HG02852 (cell line): Measurements from ENCODE around the gene RYR3.

ENCODE experiments used
- ATAC-seq: cut with Tn5 transposase; IDR thresholded peaks from one replicate; pipeline ENCODE4 v1.9.1; 2021; ENCODE audit warnings: mild to moderate bottlenecking, moderate library complexity; ENCODE audit not compliant: unreplicated experiment

RYR3 gene

GRCh38 chr15:33310481-33311311 lies at the start of gene RYR3:
Gene RYR3, plus strand, starts transcription at chr15:33310967. Its CDS starts 79 bp downstream, at chr15:33311046.
- no peak for ATAC-seq

GRCh38 chr15:33262306-33262705 lies 48.5 kb upstream of the RYR3 start:
- ATAC-seq, result no peak

GRCh38 chr15:33277689-33278088 lies 33.1 kb upstream of the RYR3 start:
- ATAC-seq, result no peak

GRCh38 chr15:33278816-33279612 lies 31.8 kb upstream of the RYR3 start:
- ATAC-seq, result no peak

GRCh38 chr15:33279613-33280205 lies 31.1 kb upstream of the RYR3 start:
- ATAC-seq, result no peak

GRCh38 chr15:33282226-33283020 lies 28.3 kb upstream of the RYR3 start:
- no peak for ATAC-seq

GRCh38 chr15:33283576-33283975 lies 27.2 kb upstream of the RYR3 start:
- ATAC-seq, result no peak

GRCh38 chr15:33284336-33284735 lies 26.4 kb upstream of the RYR3 start:
- ATAC-seq, result no peak

GRCh38 chr15:33292717-33293307 lies 18.0 kb upstream of the RYR3 start:
- no peak for ATAC-seq

- ATAC-seq, result no peak
Observed at GRCh38 chr15:33293713-33294334, 16.9 kb upstream of the RYR3 start.

GRCh38 chr15:33296050-33296449 lies 14.7 kb upstream of the RYR3 start:
- no peak for ATAC-seq

GRCh38 chr15:33296856-33297255 lies 13.9 kb upstream of the RYR3 start:
- ATAC-seq, result no peak

- no peak for ATAC-seq
Observed at GRCh38 chr15:33298631-33299030, 12.1 kb upstream of the RYR3 start.

GRCh38 chr15:33304924-33305323 lies 5.8 kb upstream of the RYR3 start:
- no peak for ATAC-seq

GRCh38 chr15:33309602-33310276 lies 1.0 kb upstream of the RYR3 start:
- no peak for ATAC-seq

- no peak for ATAC-seq
Observed at GRCh38 chr15:33311312-33311971, 675 bp downstream of the RYR3 start.

GRCh38 chr15:33313491-33313890 lies 2.7 kb downstream of the RYR3 start:
- no peak for ATAC-seq

- no peak for ATAC-seq
Observed at GRCh38 chr15:33314069-33314468, 3.3 kb downstream of the RYR3 start.

- no peak for ATAC-seq
Observed at GRCh38 chr15:33315044-33315443, 4.3 kb downstream of the RYR3 start.
